Islet of Langerhans (tissue), 1 donor: Measurements from ENCODE around the gene GIPC1.

Source experiments
- FAIRE-seq: peaks from one replicate; lab custom pipeline; 2011; peaks lifted over from hg19 to GRCh38; lab: Jason Lieb, UNC

GIPC1 gene

DNA sequence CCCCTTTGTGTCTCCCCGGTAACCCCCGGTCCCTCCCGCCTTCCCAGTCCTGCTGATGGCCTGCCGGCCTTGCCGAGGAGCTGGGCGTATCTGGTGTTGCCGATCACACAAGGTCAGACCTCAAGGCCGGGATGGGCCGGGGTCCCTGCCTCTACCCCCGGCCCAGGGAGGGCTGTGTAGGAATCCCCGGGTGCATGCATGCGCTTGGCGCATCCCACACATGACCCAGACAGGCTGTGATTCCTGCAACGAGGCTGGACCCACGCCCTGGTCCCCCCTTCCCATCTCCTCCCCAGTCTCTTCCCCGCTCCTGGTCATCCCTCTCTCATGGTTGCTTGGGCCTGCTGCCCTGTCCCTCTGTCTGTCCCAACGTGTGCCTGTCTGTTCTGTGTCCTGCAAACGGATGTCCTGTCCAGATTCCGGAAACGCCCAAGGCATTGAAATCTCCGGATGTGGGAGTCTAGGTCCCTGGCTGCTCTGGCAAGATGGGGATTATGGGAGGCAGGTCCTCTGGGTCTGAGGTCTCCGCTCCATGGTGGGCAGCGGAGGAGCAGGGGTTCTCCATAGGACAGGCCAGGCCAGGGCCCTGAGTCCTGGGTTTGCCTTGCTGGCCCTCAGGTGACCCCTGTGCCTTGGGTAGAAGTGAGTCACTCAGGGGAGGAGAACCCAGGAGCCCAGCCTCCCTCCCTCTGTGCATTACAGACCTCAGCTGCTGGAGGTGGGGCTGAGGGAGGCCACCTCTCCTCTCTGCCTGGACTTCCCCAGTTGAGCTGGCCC lies 61.2 kb downstream of the GIPC1 start:
- no peak for FAIRE-seq

DNA sequence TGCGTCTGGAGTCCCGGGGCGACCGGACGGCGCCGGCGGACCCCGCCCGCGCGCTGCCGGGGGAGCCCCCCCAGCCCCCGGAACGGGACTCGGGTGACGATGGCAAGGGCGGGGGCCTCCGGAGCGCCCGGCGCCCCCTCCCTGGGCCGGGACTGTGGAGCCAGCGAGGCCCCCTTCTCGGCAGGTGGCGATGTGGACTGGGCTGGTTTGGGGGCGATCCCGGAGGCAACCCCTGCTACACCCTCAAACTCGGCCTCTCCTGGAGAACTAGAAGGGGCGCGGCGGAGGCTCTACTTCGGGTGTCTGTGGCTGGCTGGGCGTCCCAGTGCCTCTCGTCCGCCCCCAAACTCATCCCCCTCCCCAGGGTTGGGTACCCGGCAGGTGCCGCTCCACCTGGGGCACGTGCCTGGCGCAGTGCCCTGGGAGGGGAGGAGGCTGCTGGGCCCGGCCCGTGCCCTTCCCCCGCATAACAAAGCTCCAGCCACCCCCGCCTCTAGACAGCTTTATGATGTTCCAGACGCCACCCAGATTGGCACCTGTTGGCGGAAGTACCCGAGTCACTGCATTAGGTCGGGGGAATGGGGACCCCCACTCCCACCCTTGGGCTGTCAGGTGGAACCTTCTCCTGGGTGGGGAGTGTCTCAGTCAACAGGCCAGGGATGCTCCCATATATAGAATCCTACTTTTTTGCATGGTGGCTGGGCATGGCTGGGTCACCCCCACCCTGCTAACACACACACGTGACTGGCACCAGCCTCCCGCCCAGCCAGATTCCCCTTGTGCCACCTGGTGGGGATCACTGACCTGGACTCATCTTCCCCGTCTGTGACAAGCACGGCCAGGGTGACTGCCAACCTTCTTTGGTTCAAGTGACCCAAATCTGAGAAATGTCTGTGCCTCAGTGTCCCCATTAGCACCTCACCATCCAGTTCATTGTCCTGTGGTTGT lies 62.1 kb downstream of the GIPC1 start:
- no peak for FAIRE-seq

- FAIRE-seq: no peak
Observed at GRCh38 chr19:14432791-14433553, 63.0 kb downstream of the GIPC1 start, which contains the start of gene PKN1. Gene PKN1 (plus strand): TSS chr19:14433306. CDS start chr19:14433522, 216 bp downstream.

GRCh38 chr19:14430712-14431111 lies 65.2 kb downstream of the GIPC1 start:
- FAIRE-seq: no peak

DNA sequence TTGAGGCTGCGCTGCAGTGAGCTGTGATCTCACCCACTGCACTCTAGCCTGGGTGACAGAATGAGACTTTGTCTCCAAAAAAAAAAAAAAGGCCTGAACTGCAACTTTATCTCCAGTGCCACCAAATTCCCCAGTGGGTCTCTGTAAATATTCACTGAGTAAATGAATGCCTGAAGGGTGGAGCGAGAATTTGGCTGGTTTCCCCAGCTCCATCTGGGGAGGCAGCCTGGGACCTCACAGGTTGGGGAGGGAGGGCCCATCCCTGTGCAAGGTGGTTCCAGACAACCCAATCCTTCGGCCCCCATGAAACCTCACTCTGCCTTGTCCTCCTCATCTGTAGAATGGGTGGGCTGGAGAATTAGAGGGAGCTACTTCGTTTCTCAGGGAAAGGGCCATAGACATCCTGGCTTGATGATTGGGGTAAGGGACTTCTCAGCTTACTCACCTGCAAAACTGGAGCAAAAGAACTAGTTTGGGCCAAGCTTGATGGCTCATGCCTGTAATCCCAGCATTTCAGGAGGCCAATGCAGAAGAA lies 67.0 kb downstream of the GIPC1 start:
- FAIRE-seq: no peak
